ENCODE results near the gene NMNAT3.

NMNAT3 gene

DNA sequence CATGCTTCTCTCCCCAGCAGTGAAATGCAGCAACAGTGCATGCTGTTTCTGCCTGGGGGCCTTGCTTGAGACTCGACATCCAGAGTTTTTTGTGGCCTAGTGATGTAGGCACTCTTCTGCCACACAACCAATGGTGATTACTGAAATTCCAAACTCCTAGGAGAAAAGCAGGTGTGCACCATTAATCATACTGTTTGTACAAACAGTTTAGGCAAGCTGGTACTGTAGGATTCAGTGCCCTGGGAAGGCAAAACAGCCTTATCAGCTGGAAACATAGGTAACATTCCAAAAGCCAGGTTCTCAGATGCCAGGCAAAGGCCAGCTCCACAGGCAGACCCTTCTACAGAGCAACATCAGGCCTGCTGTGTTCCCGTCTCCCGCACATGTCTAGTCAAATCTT lies 120.7 kb downstream of the NMNAT3 start:
- no peak overlapping the region for H3K4me3 ChIP-seq (ENCODE audit: low read length)
- DNase-seq (ENCODE audit: low read depth) = peak; percentile 22
- TF ChIP-seq, protein P1, sequence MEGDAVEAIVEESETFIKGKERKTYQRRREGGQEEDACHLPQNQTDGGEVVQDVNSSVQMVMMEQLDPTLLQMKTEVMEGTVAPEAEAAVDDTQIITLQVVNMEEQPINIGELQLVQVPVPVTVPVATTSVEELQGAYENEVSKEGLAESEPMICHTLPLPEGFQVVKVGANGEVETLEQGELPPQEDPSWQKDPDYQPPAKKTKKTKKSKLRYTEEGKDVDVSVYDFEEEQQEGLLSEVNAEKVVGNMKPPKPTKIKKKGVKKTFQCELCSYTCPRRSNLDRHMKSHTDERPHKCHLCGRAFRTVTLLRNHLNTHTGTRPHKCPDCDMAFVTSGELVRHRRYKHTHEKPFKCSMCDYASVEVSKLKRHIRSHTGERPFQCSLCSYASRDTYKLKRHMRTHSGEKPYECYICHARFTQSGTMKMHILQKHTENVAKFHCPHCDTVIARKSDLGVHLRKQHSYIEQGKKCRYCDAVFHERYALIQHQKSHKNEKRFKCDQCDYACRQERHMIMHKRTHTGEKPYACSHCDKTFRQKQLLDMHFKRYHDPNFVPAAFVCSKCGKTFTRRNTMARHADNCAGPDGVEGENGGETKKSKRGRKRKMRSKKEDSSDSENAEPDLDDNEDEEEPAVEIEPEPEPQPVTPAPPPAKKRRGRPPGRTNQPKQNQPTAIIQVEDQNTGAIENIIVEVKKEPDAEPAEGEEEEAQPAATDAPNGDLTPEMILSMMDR (IDR thresholded peaks at IDR 0.05; ENCODE audit: insufficient read depth, low read depth, low read length, missing control alignments) = no peak

DNA sequence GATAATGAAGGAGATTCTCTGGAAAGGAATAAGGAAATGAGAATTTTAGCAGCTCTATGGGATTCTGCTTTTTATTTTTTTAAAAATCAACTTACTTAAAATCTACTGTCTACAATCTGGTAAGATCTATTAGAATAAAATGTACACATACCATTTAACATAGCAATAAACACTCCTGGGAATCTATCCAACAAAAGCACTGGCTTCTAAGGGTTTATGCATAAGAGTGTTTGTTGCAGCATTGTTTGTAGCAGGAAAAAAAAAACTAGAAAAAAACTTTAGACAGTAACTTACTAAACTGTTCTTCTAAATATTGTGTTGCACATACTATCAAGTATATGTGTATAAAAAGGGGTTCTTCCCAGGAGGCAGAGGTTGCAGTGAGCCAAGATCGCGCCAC lies 122.5 kb downstream of the NMNAT3 start:
- no peak overlapping the region for H3K4me3 ChIP-seq (ENCODE audit: low read length)
- TF ChIP-seq, protein P1 (IDR thresholded peaks at IDR 0.05; ENCODE audit: insufficient read depth, low read depth, low read length, missing control alignments) = no peak
- no peak for DNase-seq (ENCODE audit: low read depth)

DNA sequence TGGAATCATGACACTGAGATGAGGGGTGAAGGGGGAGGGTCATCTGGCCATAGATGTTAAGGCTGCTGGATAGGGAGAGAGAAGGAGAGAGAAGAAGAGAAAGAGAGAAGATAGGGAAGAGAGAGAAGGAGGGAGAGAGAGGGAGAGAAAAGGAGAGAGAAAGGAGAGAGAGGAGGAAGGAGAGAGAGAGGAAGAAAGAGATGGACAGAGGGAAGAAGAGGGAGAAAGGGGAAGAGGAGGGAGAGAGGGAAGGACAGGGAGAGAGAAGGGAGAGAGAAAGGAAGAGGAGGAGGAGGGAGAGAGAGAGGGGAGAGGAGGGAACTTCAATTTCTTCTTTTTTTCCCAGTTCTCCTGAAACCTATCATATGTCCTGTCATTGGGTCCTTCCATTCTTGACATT lies 123.1 kb downstream of the NMNAT3 start:
- H3K4me3 ChIP-seq (ENCODE audit: low read length) = no peak overlapping the region
- TF ChIP-seq, protein P1 (IDR thresholded peaks at IDR 0.05; ENCODE audit: insufficient read depth, low read depth, low read length, missing control alignments) = no peak
- no peak for DNase-seq (ENCODE audit: low read depth)

DNA sequence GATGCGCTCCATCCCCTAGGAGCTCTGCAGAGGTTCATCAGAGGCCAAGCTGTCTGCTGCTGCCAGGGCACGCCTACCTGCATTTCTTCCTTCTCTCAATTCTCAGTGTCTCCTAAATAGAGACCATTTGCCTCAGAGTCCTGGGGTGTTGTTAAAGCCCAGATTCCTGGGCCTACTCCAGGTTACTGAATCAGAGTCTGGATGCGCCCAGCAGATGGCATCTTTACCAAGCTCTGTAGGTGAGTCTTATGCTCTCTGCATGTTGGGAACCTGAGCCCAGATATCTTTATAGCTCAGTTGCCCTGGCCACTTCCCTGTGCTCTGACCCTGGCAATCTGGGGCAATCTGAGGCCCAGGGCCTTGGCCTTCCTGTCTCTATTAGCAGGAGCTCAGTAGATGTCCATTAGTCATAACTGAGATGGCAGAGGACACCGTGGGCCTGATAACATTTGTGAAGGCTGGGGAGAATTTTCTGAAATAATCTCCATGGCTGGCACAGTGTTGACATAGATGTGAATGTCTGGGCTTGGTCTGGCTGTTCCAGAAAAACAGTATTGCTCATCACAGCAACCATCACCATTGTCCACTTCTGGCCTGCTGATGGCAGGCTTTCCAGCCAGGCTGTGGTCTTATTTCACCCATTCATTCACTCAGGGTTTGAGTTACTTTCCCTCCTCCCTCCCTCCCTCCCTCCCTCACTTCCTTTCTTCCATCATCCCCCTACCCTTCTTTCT lies 125.0 kb downstream of the NMNAT3 start:
- no peak for DNase-seq (ENCODE audit: low read depth)
- H3K4me3 ChIP-seq (ENCODE audit: low read length) = no peak overlapping the region
- TF ChIP-seq, protein P1 (IDR thresholded peaks at IDR 0.05; ENCODE audit: insufficient read depth, low read depth, low read length, missing control alignments) = peak; percentile 35

DNA sequence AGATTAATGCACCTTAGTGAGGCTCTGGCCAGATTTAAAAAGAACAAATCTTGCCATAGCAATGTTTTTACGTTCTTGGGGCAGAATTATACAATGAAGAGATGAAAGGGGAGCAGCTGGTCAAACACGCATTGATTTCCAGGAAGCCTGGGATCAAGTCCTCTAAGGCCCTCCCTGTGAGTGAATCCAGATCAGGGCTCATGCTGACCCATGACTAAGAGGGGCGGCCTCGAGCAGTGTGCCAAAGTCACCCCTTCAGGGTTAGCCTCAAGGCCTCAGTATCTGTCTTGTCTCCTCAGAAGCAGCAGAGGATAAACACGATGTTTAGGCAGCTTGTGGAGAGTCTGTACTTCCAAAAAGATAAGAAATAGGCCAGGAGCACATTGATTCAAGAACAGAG lies 129.0 kb downstream of the NMNAT3 start:
- TF ChIP-seq, protein P1 (IDR thresholded peaks at IDR 0.05; ENCODE audit: insufficient read depth, low read depth, low read length, missing control alignments) = no peak
- no peak overlapping the region for H3K4me3 ChIP-seq (ENCODE audit: low read length)
- no peak for DNase-seq (ENCODE audit: low read depth)

DNA sequence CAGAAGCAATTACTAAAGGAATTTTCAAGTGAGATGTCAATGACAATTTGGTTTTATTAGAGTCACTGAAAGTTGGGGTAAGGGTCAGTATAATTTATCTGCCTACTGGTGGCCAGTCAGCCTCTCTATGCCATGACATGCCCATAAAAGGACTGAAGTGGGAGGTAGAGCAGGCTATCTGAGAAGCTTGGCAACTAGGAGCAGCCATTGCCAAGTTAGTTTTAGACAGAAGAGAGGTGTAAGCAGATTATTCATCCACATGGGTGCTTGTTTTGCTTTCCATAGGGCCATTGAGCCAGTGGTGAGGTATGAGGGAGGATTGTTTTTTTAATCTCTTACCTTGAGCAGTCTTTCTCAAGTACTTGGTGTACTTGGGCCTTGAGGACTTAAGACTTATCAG lies 130.1 kb downstream of the NMNAT3 start:
- TF ChIP-seq, protein P1 (IDR thresholded peaks at IDR 0.05; ENCODE audit: insufficient read depth, low read depth, low read length, missing control alignments) = no peak
- no peak overlapping the region for H3K4me3 ChIP-seq (ENCODE audit: low read length)
- no peak for DNase-seq (ENCODE audit: low read depth)

DNA sequence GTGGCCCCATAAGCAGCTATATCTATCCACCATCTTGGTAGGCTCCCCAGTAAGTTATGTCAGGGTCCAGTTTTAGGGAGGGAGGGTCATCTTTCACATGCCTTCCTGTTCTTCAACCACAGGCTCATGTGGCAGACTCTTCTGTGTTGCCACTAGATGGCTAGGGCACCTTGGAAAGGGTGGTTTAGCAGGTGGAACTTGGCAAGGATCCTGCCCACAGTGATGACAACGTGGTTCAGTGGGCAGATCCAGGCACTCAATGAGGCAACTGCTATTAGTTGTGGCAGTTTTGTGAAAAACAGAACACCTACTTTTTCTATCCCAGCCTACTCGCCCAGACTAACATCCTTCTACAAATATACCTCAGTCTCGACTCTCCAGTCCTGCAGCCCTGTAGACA lies 131.0 kb downstream of the NMNAT3 start:
- DNase-seq (ENCODE audit: low read depth) = peak; percentile 21
- TF ChIP-seq, protein P1 (IDR thresholded peaks at IDR 0.05; ENCODE audit: insufficient read depth, low read depth, low read length, missing control alignments) = peak; percentile 21
- H3K4me3 ChIP-seq (ENCODE audit: low read length) = no peak overlapping the region
